ENCODE measurements around the gene HSPB2. TPM values are rescaled to one million over a fixed set of nuclear protein-coding genes. Genes with fewer than 3 reads are reported as not detected.

Gene HSPB2
- total and polyA plus RNA-seq, 12 donors, result 18.9 to 136 (median 32.6) TPM

DNA sequence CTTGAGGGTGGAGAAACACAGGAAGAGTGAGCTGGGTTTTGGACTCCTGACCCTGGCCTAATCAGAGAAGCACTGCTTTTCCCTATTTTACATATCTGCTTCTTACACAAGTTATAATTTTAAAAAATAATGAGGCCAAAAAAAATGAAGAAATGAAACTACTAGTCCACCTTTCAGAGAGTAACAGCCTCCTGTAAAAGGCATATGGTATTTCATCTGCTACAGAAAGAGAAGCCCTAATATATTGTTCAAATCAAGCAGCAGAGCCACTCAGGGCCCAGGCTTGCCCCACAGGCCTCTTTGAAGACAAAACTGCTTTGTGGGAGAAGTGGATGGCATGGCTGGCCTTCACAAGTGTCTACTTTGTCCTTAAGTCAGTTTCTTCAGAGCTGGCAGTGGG, 34.6 kb downstream of the HSPB2 start:
- no peaks in the 10 kb centered on the region for H3K27me3 ChIP-seq
- H3K9me3 ChIP-seq, result no peaks in the 10 kb centered on the region
- H3K4me3 ChIP-seq, result no peak overlapping the region
- peaks cover 0 to 39% (median 14%) of the 10 kb centered on the region in 9 donors for H3K4me1 ChIP-seq
- ATAC-seq (no peak), DNase-seq (no peak)
- peak overlapping the region in 1 of 10 donors; percentile 17 for H3K27ac ChIP-seq
- TF ChIP-seq, protein P1, sequence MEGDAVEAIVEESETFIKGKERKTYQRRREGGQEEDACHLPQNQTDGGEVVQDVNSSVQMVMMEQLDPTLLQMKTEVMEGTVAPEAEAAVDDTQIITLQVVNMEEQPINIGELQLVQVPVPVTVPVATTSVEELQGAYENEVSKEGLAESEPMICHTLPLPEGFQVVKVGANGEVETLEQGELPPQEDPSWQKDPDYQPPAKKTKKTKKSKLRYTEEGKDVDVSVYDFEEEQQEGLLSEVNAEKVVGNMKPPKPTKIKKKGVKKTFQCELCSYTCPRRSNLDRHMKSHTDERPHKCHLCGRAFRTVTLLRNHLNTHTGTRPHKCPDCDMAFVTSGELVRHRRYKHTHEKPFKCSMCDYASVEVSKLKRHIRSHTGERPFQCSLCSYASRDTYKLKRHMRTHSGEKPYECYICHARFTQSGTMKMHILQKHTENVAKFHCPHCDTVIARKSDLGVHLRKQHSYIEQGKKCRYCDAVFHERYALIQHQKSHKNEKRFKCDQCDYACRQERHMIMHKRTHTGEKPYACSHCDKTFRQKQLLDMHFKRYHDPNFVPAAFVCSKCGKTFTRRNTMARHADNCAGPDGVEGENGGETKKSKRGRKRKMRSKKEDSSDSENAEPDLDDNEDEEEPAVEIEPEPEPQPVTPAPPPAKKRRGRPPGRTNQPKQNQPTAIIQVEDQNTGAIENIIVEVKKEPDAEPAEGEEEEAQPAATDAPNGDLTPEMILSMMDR (IDR thresholded peaks at IDR 0.05), result no peak
- no peaks in the 10 kb centered on the region for H3K36me3 ChIP-seq
- intact Hi-C loops (cut with DNase I), result no loop called here

DNA sequence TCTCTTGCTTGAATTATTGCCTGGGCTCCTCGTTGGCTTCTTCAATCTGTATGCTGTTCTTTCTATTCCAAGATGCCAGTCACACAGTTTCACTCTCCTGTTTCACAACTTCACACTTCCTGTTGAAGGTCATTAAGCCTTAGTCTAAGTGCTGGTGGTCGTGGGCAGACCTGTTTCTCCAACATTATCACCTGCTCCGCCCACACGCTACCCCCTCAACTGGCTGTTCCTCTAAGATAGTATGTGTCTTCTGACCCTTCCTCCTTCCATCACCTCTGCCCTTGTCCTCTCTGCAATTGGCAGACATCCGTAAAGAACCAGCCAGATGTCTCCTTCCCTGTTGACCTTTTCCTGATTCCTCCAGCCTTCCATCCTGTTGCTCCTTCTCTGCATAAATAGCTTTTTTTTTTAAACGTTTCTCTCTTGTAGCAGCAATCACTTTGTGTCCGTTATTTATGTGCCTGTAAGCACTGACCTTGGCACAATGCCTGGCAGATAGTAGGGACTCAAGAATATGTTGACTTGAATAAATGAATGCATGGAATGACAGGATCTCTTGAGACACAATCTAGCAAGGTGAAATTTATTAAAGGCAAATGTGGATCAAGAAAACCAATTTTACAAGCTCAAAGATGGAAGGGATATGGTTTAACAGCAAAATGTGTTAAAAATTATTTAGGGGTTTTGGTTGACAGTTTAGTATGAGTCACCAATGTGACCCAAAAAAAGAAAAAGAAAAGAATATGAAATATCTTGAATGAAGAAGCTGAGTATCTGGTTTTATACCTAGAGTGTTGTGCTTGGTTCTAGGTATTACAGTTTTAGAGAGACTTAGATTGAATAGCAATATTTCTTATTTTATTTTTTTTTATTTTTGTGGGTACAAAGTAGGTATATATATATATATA, 37.2 kb downstream of the HSPB2 start:
- Histone ChIP-seq H3K27ac (peak overlapping the region in 1 of 10 donors; percentile 7), H3K36me3 (no peaks in the 10 kb centered on the region), H3K4me3 (no peak overlapping the region), H3K27me3 (no peaks in the 10 kb centered on the region), H3K9me3 (no peaks in the 10 kb centered on the region), H3K4me1 (peaks cover 0 to 23% (median 5%) of the 10 kb centered on the region in 9 donors)
- WGBS, 2 donors, result 28 to 30% methylated on average over 7 of the region's 7 CpGs
- ATAC-seq (peak in 2 of 8 donors; percentile 25 to 28), DNase-seq (no peak)
- intact Hi-C loops (cut with DNase I), result no loop called here
- TF ChIP-seq, protein P1 (IDR thresholded peaks at IDR 0.05), result no peak

DNA sequence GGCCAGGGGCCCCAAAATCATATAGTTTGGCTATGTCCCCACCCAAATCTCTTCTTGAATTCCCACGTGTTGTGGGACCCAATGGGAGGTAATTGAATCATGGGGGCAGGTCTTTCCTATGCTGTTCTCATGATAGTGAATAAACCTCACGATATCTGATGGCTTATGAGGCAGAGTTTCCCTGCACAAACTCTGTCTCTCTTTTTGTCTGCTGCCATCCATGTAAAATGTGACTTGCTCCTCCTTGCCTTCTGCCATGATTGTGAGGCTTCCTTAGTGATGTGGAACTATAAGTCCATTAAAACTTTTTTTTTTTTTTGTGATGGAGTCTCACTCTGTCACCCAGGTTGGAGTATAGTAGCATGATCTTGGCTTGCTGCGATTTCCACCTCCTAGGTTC, 39.0 kb downstream of the HSPB2 start:
- DNase-seq (no peak), ATAC-seq (no peak)
- intact Hi-C loops (cut with DNase I), result no loop called here
- Histone ChIP-seq H3K36me3 (no peaks in the 10 kb centered on the region), H3K9me3 (no peaks in the 10 kb centered on the region), H3K4me1 (peaks cover 0 to 12% (median 0%) of the 10 kb centered on the region in 9 donors), H3K27me3 (no peaks in the 10 kb centered on the region), H3K27ac (no peak overlapping the region), H3K4me3 (no peak overlapping the region)
- TF ChIP-seq, protein P1 (IDR thresholded peaks at IDR 0.05), result no peak
- 94 to 96% methylated on average over 3 of the region's 3 CpGs for WGBS, 2 donors

DNA sequence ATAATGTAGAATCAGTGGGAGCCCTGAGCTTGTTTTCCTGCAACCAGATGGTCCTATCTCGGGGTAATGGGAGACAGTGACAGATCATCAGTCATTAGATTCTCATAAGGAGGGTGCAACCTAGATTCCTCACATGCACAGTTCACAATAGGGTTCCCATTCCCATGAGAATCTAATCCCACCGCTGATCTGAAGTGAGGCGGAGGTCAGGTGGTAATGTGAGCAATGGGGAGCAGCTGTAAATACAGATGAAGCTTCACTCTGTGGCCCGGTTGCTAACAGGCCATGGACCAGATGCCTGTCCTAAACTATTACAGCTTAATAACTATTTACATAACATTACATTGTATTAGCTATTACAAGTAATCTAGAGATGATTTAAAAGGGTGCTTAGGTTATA, 41.6 kb downstream of the HSPB2 start:
- TF ChIP-seq, protein P1 (IDR thresholded peaks at IDR 0.05), result no peak
- no peak overlapping the region for H3K4me3 ChIP-seq
- no peak overlapping the region for H3K27ac ChIP-seq
- peaks cover 0 to 19% (median 7%) of the 10 kb centered on the region in 9 donors for H3K4me1 ChIP-seq
- ATAC-seq, result no peak
- no peak for DNase-seq
- H3K36me3 ChIP-seq, result no peaks in the 10 kb centered on the region
- 98% methylated on average over 4 of the region's 4 CpGs for WGBS, 2 donors
- intact Hi-C loops (cut with DNase I), result no loop called here
- H3K27me3 ChIP-seq, result no peaks in the 10 kb centered on the region
- no peaks in the 10 kb centered on the region for H3K9me3 ChIP-seq

All from heart right ventricle (tissue), 16 donors.